Measurements from ENCODE around the gene MAP2K3.

The MAP2K3 gene

DNA sequence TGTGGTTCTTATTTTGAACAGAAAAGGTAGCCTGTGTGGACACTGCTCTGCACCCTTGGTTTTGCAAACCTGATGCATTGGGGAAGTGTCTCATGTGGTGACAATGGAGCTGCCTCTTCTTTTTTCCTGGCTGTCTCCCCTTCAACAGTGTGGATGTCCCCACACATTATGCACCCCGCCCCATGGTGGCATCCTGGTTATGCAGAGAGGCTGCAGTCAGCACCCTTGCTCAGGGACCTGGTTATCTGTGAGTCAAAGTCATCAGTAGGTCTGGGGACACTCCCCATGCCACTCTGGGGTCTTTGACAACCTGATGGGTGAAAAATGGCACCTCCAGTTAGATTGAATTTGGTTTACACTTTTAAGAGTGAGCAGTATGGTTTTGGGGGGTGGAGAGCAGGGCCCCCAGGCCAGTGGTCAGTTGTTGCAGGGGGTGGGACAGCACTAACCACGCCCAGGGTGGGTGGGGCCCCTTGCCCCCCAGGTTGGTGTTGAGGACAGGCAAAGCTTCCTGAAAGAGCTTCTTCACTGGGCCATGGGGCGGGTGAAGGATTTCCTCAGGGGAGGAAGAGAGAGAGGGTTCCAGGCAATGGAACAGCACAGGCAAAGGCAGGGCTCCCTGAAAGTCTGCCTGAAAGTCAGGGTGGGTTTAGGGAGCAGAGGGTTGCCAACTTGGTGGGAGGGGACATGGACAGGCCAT lies 67.0 kb downstream of the MAP2K3 start:
- no peak for DNase-seq (ENCODE audit: low spot score)

GRCh38 chr17:21352221-21352980 lies 67.9 kb downstream of the MAP2K3 start:
- DNase-seq (ENCODE audit: low spot score) = no peak

GRCh38 chr17:21352981-21353265 lies 68.4 kb downstream of the MAP2K3 start:
- no peak for DNase-seq (ENCODE audit: low spot score)

DNA sequence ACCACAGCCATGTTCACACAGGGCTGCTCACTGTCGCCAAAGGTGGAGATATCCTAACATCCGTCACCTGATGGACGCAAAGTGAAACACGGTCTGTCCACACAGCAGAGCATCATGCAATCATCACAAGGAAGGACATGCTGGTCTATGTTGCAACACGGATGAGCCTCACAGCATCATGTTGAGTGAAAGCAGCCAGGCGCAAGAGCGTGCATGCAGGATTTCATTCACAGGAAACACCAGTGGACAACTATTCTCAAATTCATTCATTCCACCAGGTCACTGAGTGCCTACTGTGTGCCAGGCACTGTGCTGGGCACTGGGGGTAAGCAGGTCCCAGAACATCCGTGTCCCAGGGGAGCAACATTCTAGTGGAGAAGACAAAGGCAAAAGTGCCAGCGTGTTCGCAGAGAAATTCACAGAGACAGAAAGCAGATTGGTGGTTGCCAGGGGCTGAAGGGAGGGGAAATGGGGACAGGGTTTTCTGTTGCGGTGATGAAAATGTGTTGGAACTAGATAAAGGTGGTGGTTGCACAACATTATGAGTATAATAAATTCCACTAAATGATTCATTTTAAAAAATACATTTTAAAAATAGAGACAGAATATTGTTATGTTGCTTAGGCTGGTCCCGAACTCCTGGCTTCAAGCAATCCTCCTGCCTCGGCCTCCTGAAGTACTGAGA lies 69.0 kb downstream of the MAP2K3 start:
- no peak for DNase-seq (ENCODE audit: low spot score)

GRCh38 chr17:21354796-21355385 lies 70.4 kb downstream of the MAP2K3 start:
- no peak for DNase-seq (ENCODE audit: low spot score)

GRCh38 chr17:21355586-21355985 lies 71.1 kb downstream of the MAP2K3 start:
- DNase-seq (ENCODE audit: low spot score) = no peak

- DNase-seq (ENCODE audit: low spot score) = no peak
These were observed 72.1 kb downstream of the MAP2K3 start for GRCh38 chr17:21356537-21357127.

GRCh38 chr17:21357281-21357680 lies 72.8 kb downstream of the MAP2K3 start:
- DNase-seq (ENCODE audit: low spot score) = no peak

DNA sequence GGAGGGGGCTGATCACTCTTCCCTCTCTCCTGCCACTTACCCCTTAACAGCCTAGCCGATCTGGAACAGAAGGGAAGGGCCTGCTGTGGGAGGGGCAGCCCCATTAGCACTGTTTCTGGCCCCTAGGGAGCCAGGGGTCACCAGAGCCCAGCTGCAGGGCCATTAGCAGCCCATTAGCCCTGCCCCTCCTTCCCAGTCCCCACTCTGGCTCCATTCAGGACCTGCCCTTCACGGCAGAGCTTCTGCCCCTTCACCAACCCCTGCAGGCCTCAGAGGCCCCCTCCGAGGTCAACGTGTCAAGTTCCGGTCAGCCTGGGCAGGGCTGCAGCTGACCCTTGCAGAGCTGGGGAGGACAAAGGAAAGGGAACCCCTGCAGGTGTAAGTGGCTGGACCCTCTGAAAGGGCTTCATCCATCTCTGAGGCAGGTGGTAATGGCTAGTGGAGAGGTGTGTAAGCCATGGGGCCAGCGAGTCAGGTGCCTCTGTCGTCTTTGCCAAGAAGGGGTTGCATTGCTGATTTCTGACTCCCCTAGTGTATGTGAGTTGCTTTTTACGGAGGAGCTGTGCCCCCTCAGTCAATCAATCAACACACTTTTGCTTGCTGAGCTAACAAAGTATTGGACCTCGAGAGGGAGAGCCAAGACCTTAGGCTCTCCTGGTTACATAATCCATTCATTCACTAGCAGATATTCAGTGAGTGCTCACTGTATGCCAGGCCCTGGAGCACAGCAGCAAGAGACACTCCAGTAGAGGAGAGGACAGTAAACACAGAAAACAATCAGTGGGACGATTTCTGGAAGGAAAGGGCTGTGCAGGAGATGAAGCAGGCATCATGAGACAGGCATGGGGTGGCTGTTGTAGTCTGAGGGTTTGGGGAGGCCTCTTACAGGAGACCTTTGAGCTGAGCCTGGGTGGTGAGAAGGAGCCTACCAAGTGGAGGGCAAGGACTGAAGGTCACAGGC lies 73.5 kb downstream of the MAP2K3 start:
- DNase-seq (ENCODE audit: low spot score) = no peak

GRCh38 chr17:21358682-21359482 lies 74.4 kb downstream of the MAP2K3 start:
- DNase-seq (ENCODE audit: low spot score) = no peak

- no peak for DNase-seq (ENCODE audit: low spot score)
These were observed 75.0 kb downstream of the MAP2K3 start for GRCh38 chr17:21359483-21359840.

- DNase-seq (ENCODE audit: low spot score) = no peak
These were observed 75.5 kb downstream of the MAP2K3 start for GRCh38 chr17:21360048-21360447.

DNA sequence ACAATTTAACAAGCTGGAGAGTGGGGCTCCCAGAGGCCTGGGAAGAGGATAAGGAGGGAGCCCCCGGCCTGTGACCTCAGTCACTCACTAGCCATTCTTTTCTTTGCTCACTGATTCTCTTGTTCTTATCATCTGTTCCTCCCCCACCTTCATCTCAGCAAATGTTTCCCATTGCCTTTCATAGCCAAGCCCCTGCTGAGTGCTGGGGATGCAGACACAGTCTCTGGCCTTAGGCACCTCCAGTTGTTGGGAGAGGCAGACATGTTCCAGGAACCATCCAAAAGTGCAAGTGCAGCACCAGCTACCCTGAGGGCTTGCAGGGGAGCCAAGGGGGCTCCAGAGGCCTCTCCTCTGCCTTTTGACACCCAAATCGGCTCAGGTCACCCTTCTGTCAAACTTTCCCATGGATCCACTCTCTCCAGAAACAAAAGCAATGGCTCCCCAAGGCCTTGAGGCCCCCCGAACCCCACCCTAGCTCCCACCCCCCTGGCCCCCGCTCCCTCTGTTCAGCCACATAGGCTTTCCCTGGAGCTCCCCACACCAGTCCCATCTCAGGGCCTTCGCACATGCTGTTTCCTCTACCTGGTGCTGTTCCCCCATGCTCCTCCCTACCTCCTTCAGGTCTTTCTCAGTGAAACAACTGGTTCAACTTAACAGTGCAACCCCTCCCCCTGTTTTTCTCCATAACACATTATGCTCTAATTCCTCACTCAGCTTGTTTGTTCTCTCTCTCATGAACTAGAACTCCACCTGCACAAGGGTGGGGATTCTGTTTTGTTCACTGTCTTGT lies 76.7 kb downstream of the MAP2K3 start:
- no peak for DNase-seq (ENCODE audit: low spot score)

DNA sequence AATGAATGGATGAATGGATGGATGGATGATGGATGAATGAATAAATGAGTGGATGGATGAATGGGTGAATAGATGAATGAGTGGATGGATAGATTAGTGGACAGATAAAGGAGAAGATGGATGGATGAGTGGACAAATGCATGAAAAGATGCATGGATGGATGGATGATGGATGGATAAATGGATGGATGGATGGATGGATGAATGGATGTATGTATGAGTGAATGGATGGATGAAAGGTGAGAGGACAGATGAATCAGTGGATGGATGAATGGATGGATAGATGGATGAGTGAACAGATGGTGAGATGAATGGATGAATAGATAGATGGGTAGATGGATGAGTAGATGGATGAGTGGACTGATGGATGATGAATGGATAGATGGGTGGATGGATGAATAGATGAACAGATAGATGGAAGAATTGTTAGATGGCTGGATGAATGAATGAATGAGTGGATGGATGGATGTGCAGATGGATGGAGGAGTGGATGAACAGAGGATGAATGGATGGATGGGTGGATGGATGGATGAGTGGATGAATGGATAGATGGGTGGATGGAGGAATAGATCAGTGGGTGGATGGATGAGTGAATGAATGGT lies 77.9 kb downstream of the MAP2K3 start:
- no peak for DNase-seq (ENCODE audit: low spot score)

DNA sequence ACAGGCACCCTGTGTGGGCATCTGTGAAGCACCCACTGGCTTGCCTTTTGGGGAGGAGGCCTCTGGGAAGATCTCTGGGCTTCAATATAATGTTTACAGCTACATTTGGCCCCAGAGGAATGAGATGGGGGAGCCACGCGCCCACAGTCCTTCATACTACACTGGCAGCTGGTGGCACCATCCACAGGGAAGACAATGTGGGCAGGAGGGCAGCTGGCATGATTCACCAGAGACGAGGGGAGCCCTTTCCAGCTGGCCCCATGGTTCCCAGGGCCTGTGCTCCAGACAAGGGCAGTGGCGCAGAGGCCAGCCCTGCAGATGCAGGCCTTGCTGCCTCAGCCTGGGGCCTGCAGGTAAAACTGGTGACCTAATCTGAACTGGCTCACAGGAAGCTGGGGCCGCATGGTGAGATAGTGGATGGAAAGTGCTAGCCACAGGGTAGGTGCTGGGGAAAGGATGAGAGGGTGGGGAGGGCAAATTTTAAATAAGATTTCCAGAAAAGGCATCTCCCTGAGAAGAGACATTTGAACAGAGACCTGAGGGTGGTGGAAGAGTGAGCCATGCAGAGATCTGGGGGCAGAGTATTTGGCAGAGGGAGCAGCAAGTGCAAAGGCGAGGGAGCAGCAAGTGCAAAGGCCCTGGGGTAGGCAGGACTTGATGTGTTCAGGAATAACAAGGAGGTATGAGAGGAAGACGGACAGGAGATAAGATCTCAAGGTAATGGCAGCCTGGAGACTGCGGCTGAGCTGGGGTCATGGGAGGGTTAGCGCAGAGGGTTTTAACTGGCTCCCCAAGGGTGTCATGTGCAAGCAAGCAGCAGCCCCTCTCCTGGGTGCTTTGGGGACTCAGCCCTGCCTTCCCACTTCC lies 79.5 kb downstream of the MAP2K3 start:
- DNase-seq (ENCODE audit: low spot score) = no peak

All from left forelimb (tissue), 1 donor.